GM12891 (cell line): ENCODE data around the gene EFTUD2.
A peak's percentile ranks its signal among the peaks of the same experiment; 100 is the strongest.
"Not testable (repeated sequence)": the region's sequence is repeated elsewhere in the genome, so short reads cannot be mapped to it uniquely, and the experiment has no call there.

Experiments
- DNase-seq: peaks from one replicate; pipeline ENCODE4 v3.0.0; 2011; ENCODE audit warnings: low spot score; ENCODE audit not compliant: insufficient read length
- FAIRE-seq: peaks from 2 replicates; lab custom pipeline; 2011; peaks lifted over from hg19 to GRCh38; lab: Jason Lieb, UNC
- PAX5 ChIP-seq: IDR thresholded peaks from 2 replicates; pipeline ENCODE4 v1.6.1; 2011; ENCODE audit warnings: low read length, moderate library complexity, mild to moderate bottlenecking; ENCODE audit not compliant: insufficient read depth, severe bottlenecking
- POLR2A ChIP-seq: IDR thresholded peaks from 2 replicates; pipeline ENCODE4 v1.6.1; 2011; ENCODE audit warnings: low read depth, low read length, control low read depth
- POLR2AphosphoS5 ChIP-seq: IDR thresholded peaks from 2 replicates; pipeline ENCODE4 v1.6.1; 2011; ENCODE audit warnings: low read depth, low read length, control low read depth
- POU2F2 ChIP-seq: IDR thresholded peaks from 2 replicates; pipeline ENCODE4 v1.6.1; 2011; ENCODE audit warnings: low read depth, mild to moderate bottlenecking, control low read depth, low read length, moderate library complexity
- SPI1 ChIP-seq: IDR thresholded peaks from 2 replicates; pipeline ENCODE4 v1.6.1; 2011; ENCODE audit warnings: low read depth, low read length, control low read depth
- TAF1 ChIP-seq: IDR thresholded peaks from 2 replicates; pipeline ENCODE4 v1.6.1; 2011; ENCODE audit warnings: low read depth, low read length, control low read depth

EFTUD2 gene

GRCh38 chr17:44831371-44831770 is 67.9 kb downstream of the EFTUD2 start:
- FAIRE-seq (no peak), DNase-seq (no peak)
- TF ChIP-seq POLR2A, result no peak
- no peak for TF ChIP-seq POLR2AphosphoS5
- TF ChIP-seq SPI1, result no peak
- no peak for TF ChIP-seq TAF1
- no peak for TF ChIP-seq PAX5
- no peak for TF ChIP-seq POU2F2

GRCh38 chr17:44830359-44831288 is 68.6 kb downstream of the EFTUD2 start:
- FAIRE-seq (peak; percentile 65), DNase-seq (no peak)
- no peak for TF ChIP-seq POLR2A
- TF ChIP-seq SPI1, result no peak
- TF ChIP-seq TAF1, result no peak

DNA sequence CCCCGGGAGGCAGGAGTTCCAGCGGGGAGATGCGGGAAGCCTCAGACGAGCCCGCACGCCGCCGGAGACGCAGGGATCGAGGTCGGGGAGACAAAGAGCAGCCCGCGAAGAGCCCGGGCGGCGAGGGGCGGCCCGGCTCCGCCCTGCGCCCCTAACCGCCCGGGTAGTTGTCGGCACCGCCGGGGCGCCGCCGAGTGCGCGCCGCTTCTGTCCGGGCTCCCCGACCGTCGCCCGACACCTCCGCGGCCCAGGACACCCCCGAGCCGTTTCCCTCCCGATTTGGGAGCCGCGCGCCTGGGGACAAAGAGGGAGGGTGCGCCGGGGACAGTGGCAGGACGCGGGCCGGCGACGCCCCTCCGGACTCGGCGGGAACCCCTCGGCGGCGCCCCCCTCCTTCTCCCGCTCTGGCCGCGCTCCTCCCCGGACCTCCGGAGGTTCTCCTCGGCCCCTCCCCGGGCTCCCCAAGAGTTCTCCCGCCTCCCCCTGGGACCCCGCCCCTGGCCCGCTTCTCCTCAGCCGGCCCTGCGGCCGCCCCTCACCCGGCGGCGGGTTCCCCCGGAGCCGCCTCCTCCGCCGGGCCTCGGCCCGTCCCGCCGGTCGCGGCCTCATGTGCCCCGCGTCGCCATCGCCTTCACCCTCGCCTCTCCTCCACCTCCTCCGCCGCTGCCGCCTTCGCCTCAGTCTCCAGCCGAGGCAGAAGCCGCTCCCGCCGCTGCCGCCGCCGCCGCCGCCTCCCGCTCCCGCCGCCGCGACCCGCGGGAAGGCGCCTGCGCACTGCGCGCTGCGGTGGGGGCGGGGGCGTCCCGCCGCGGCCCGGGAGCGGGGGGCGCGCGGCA is 69.5 kb downstream of the EFTUD2 start, which contains the start of gene GJC1:
Gene GJC1 (minus strand): TSS at position 765 of the 836 bp plus-strand sequence. CDS start 24,470 bp downstream, outside the sequence.
- DNase-seq (peak; percentile 50), FAIRE-seq (no peak)
- no peak for TF ChIP-seq SPI1

- FAIRE-seq (peak; percentile 54), DNase-seq (no peak)
- TF ChIP-seq SPI1 (no peak), PAX5 (no peak), POLR2A (no peak), POLR2AphosphoS5 (no peak), POU2F2 (no peak), TAF1 (no peak)
Measured at GRCh38 chr17:44828919-44829522, 70.2 kb downstream of the EFTUD2 start.

- TF ChIP-seq POLR2A, result no peak
- no peak for TF ChIP-seq PAX5
- TF ChIP-seq POU2F2, result no peak
- no peak for TF ChIP-seq TAF1
- no peak for TF ChIP-seq SPI1
- TF ChIP-seq POLR2AphosphoS5, result no peak
- no peak for FAIRE-seq
- DNase-seq, result no peak
Measured at GRCh38 chr17:44827863-44828262, 71.4 kb downstream of the EFTUD2 start.

- no peak for FAIRE-seq
- no peak for DNase-seq
- TF ChIP-seq PAX5 (no peak), SPI1 (no peak), TAF1 (no peak), POLR2A (no peak), POU2F2 (no peak), POLR2AphosphoS5 (no peak)
Measured at GRCh38 chr17:44826123-44826790, 73.0 kb downstream of the EFTUD2 start.

DNA sequence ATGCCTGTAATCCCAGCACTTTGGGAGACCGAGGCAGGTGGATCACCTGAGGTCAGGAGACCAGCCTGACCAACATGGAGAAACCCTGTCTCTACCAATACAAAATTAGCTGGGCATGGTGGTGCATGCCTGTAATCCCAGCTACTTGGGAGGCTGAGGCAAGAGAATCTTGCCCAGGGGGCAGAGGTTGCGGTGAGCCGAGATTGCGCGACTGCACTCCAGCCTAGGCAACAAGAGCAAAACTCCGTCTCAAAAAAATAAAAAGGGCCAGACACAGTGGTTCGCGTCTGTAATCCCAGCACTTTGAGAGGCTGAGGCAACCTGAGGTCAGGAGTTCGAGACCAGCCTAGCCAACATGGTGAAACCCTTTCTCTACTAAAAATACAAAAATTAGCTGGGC is 74.0 kb downstream of the EFTUD2 start:
- FAIRE-seq, DNase-seq: not testable (repeated sequence)

DNA sequence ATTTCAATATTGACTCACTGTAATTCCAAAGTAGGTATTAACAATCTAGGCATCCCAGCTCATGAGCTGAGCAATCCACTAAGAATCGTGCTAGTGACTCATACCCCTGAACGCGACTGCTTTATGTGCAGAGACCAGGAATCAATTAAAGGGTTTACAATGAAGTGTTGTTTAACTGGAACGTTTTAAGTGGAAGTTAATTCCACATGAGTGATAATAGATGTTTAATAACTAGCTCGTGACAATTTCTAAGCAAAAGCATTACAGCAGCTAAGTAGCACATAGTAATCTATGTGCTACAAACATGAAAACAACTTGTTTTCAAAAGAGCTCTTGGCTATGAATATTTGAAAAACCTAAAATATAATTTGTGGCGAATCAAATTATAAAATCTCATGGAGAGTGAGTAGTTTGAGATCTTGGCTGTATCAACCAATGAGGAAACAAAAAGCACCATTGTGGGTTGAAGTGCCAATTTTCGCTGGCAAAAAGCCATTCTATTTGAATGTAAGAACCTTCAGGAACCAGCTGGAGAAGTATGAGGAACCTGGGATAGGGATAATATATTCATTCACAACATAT is 78.5 kb downstream of the EFTUD2 start:
- FAIRE-seq (no peak), DNase-seq (no peak)

GRCh38 chr17:44818508-44818907 is 80.7 kb downstream of the EFTUD2 start:
- FAIRE-seq, DNase-seq: not testable (repeated sequence)

More for the DNA sequence above, 78.5 kb downstream of the EFTUD2 start:
- no peak for TF ChIP-seq SPI1
- TF ChIP-seq POLR2A, result no peak
- TF ChIP-seq TAF1, result no peak
- no peak for TF ChIP-seq POLR2AphosphoS5
- TF ChIP-seq PAX5, result no peak
- TF ChIP-seq POU2F2, result no peak
